ENCODE data around the gene RANGAP1. TPM values are rescaled to one million over a fixed set of nuclear protein-coding genes. Genes with fewer than 3 reads are reported as not detected.

RANGAP1 gene
- total and polyA plus RNA-seq, 2 donors (not counting 1 experiment from before 2014, with no cell fraction given) = 42.0 to 48.8 TPM

DNA sequence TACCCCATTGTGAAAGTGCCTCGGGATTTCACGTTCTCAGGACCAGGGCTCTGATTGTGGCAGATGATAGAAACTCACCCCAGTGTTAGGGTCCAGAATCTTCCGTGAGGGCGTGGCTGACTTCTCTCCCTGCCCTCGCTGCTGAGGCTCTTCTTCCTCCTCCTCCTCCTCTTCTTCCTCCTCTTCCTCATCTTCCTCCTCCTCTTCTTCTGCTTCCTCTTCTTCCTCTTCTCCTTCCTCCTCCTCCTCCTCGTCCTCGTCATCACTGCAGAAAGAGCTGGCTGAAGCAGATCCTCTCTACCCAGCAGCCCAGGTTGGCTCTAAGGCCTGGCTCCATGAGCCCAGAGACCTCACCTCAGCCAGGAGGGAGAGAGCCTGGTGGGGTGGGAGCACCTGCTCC lies 31.8 kb downstream of the RANGAP1 start:
- CTCF ChIA-PET = no interaction called here
- intact Hi-C loops (cut with micrococcal nuclease) = no loop called here
- ATAC-seq (ENCODE audit: low read depth) = no peak

DNA sequence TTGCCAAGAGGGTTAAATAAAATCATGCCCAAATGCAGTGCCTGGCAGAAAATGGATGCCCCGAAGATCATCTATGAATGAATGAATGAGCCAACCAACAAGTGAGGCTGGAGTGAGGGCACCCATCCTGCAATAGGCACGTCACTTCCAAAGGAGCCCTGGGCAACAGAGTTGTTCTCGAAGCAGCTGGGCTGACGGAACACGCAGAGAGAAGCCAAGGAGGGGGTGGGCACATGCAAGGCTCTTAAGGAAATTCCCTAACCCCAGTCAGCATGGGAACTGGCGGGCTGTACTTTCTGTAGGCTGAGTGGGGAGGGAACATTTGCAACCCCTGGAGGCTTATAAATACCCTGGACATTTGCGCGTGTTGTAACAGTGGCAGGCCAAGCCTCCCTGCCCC lies 33.6 kb downstream of the RANGAP1 start:
- Histone ChIP-seq H3K4me2 (replicated peaks; ENCODE audit: low read depth, low read length, poor library complexity, severe bottlenecking) (no peak overlapping the region), H3K4me1 (ENCODE audit: control insufficient read depth in 2 of 2, insufficient read depth in 2 of 2, low read length in 2 of 2) (no peaks in the 10 kb centered on the region), H2AFZ (ENCODE audit: insufficient read depth, low read depth, low read length, poor library complexity, severe bottlenecking) (no peak overlapping the region), H3K4me3 (ENCODE audit: control extremely low read depth in 1 of 5, extremely low read depth in 1 of 5, insufficient read depth in 1 of 5, low read depth in 2 of 5, low read length in 4 of 5) (no peak overlapping the region), H3K9me3 (ENCODE audit: control extremely low read depth in 1 of 3, control insufficient read depth in 2 of 3, insufficient read depth in 1 of 3, low read length in 2 of 3) (no peaks in the 10 kb centered on the region), H3K27ac (ENCODE audit: low read length in 2 of 2) (no peak overlapping the region), H3K36me3 (replicated peaks in 1 of 2; ENCODE audit: control extremely low read depth in 1 of 2, control insufficient read depth in 1 of 2, extremely low read depth in 1 of 2, insufficient read depth in 2 of 2, low read length in 1 of 2) (peaks cover 0 to 86% of the 10 kb centered on the region in 2 experiments), H4K20me1 (ENCODE audit: control insufficient read depth, insufficient read depth, low read length, poor library complexity, severe bottlenecking) (no peaks in the 10 kb centered on the region), H3K79me2 (ENCODE audit: control insufficient read depth, insufficient read depth, low read length) (no peaks in the 10 kb centered on the region), H3K9ac (ENCODE audit: low read length) (no peak overlapping the region), H3K27me3 (replicated peaks in 1 of 4; ENCODE audit: control extremely low read depth in 1 of 4, control insufficient read depth in 3 of 4, insufficient read depth in 4 of 4, low read length in 3 of 4) (no peaks in the 10 kb centered on the region)
- Mint-ChIP-seq H3K27me3 (no peaks in the 10 kb centered on the region), H3K27ac (no peak overlapping the region), H3K4me3 (no peak overlapping the region), H3K9me3 (ENCODE audit: insufficient read depth) (no peaks in the 10 kb centered on the region), H3K4me1 (no peaks in the 10 kb centered on the region)
- WGBS (ENCODE audit: insufficient coverage) = 97% methylated on average over 8 of the region's 8 CpGs
- ATAC-seq (ENCODE audit: low read depth) (no peak), DNase-seq (no peak)
- ChIA-PET POLR2A (no interaction called here), CTCF (no interaction called here)
- TF ChIP-seq, protein P1, sequence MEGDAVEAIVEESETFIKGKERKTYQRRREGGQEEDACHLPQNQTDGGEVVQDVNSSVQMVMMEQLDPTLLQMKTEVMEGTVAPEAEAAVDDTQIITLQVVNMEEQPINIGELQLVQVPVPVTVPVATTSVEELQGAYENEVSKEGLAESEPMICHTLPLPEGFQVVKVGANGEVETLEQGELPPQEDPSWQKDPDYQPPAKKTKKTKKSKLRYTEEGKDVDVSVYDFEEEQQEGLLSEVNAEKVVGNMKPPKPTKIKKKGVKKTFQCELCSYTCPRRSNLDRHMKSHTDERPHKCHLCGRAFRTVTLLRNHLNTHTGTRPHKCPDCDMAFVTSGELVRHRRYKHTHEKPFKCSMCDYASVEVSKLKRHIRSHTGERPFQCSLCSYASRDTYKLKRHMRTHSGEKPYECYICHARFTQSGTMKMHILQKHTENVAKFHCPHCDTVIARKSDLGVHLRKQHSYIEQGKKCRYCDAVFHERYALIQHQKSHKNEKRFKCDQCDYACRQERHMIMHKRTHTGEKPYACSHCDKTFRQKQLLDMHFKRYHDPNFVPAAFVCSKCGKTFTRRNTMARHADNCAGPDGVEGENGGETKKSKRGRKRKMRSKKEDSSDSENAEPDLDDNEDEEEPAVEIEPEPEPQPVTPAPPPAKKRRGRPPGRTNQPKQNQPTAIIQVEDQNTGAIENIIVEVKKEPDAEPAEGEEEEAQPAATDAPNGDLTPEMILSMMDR (IDR thresholded peaks at IDR 0.05) = no peak
- no peak for TF ChIP-seq EZH2 (IDR thresholded peaks at IDR 0.05; ENCODE audit: borderline replicate concordance, insufficient read depth, low read depth, low read length, poor library complexity, severe bottlenecking)
- intact Hi-C loops (cut with micrococcal nuclease) = no loop called here

More for the DNA sequence above, 31.8 kb downstream of the RANGAP1 start:
- Histone ChIP-seq H3K36me3 (replicated peaks in 1 of 2; ENCODE audit: control extremely low read depth in 1 of 2, control insufficient read depth in 1 of 2, extremely low read depth in 1 of 2, insufficient read depth in 2 of 2, low read length in 1 of 2) (peaks cover 0 to 83% of the 10 kb centered on the region in 2 experiments), H3K79me2 (ENCODE audit: control insufficient read depth, insufficient read depth, low read length) (no peaks in the 10 kb centered on the region), H4K20me1 (ENCODE audit: control insufficient read depth, insufficient read depth, low read length, poor library complexity, severe bottlenecking) (no peaks in the 10 kb centered on the region), H3K4me1 (ENCODE audit: control insufficient read depth in 2 of 2, insufficient read depth in 2 of 2, low read length in 2 of 2) (no peaks in the 10 kb centered on the region), H3K4me3 (ENCODE audit: control extremely low read depth in 1 of 5, extremely low read depth in 1 of 5, insufficient read depth in 1 of 5, low read depth in 2 of 5, low read length in 4 of 5) (no peak overlapping the region), H3K9ac (ENCODE audit: low read length) (no peak overlapping the region), H2AFZ (ENCODE audit: insufficient read depth, low read depth, low read length, poor library complexity, severe bottlenecking) (no peak overlapping the region), H3K27me3 (replicated peaks in 1 of 4; ENCODE audit: control extremely low read depth in 1 of 4, control insufficient read depth in 3 of 4, insufficient read depth in 4 of 4, low read length in 3 of 4) (no peaks in the 10 kb centered on the region), H3K9me3 (ENCODE audit: control extremely low read depth in 1 of 3, control insufficient read depth in 2 of 3, insufficient read depth in 1 of 3, low read length in 2 of 3) (no peaks in the 10 kb centered on the region), H3K4me2 (replicated peaks; ENCODE audit: low read depth, low read length, poor library complexity, severe bottlenecking) (no peak overlapping the region), H3K27ac (ENCODE audit: low read length in 2 of 2) (no peak overlapping the region)
- H3K4me1 Mint-ChIP-seq = no peaks in the 10 kb centered on the region
- WGBS (ENCODE audit: insufficient coverage) = 100% methylated on average over 4 of the region's 7 CpGs
- POLR2A ChIA-PET = interaction anchor here (0.7 kb wide), 1 partner anchor 10 kb away, joined by 3 read pairs; no protein-coding TSS in a partner anchor
- TF ChIP-seq, protein P1 (IDR thresholded peaks at IDR 0.05) = no peak
- no peak for TF ChIP-seq EZH2 (IDR thresholded peaks at IDR 0.05; ENCODE audit: borderline replicate concordance, insufficient read depth, low read depth, low read length, poor library complexity, severe bottlenecking)
- no peak overlapping the region for H3K4me3 Mint-ChIP-seq
- no peaks in the 10 kb centered on the region for H3K9me3 Mint-ChIP-seq (ENCODE audit: insufficient read depth)
- DNase-seq = no peak
- no peaks in the 10 kb centered on the region for H3K27me3 Mint-ChIP-seq
- H3K27ac Mint-ChIP-seq = no peak overlapping the region

Measured in B cell (primary cell).